HepG2 (cell line): ENCODE data around the gene STAT6. TPM values are rescaled to one million over a fixed set of nuclear protein-coding genes. Genes with fewer than 3 reads are reported as not detected.
A peak's percentile ranks its signal among the peaks of the same experiment; 100 is the strongest.

ENCODE experiments used
- FOXC1 ChIP-seq: sonication (generic); formaldehyde crosslinking; IDR thresholded peaks from 2 replicates; pipeline ENCODE4 v1.8.0; 2022; ENCODE audit warnings: mild to moderate bottlenecking, missing genetic modification reagents, borderline replicate concordance
- GZF1 ChIP-seq: sonication (generic); formaldehyde crosslinking; IDR thresholded peaks from 2 replicates; pipeline ENCODE4 v1.5.1; 2020; ENCODE audit warnings: mild to moderate bottlenecking, missing genetic modification reagents
- HDAC2 ChIP-seq: sonication (generic); formaldehyde crosslinking; IDR thresholded peaks from 2 replicates; pipeline ENCODE4 v1.4.0; 2020; ENCODE audit warnings: missing genetic modification reagents
- HMG20B ChIP-seq: conservative IDR thresholded peaks from 2 replicates; pipeline ENCODE4 v1.6.1; 2016; ENCODE audit warnings: missing genetic modification reagents, missing compliant biosample characterization
- IRF2 ChIP-seq: IDR thresholded peaks from 2 replicates; pipeline ENCODE4 v1.6.1; 2018; ENCODE audit warnings: missing genetic modification reagents, missing compliant biosample characterization
- KAT8 ChIP-seq: IDR thresholded peaks from 2 replicates; pipeline ENCODE4 v1.6.1; 2016; ENCODE audit warnings: missing genetic modification reagents, missing compliant biosample characterization
- KLF6 ChIP-seq: IDR thresholded peaks from 2 replicates; pipeline ENCODE4 v1.8.0; 2016; ENCODE audit warnings: missing biosample characterization, missing genetic modification reagents
- WIZ ChIP-seq: sonication (generic); formaldehyde crosslinking; IDR thresholded peaks from 2 replicates; pipeline ENCODE4 v1.5.1; 2020; ENCODE audit warnings: mild to moderate bottlenecking, missing genetic modification reagents
- ZNF7 ChIP-seq: IDR thresholded peaks from 2 replicates; pipeline ENCODE4 v1.6.1; 2016; ENCODE audit warnings: missing biosample characterization, missing genetic modification reagents
- ZNF780A ChIP-seq: sonication (generic); formaldehyde crosslinking; IDR thresholded peaks from 2 replicates; pipeline ENCODE4 v1.8.0; 2022; ENCODE audit warnings: mild to moderate bottlenecking, missing genetic modification reagents, moderate library complexity
- ZSCAN22 ChIP-seq: sonication (generic); formaldehyde crosslinking; IDR thresholded peaks from 2 replicates; pipeline ENCODE4 v1.4.0; 2020; ENCODE audit warnings: mild to moderate bottlenecking, missing genetic modification reagents
- polyA plus RNA-seq, 8 experiments: library from polyadenylated mRNA; depleted of rRNA in 3 of 8; stranded (reverse) in 7 of 8; unstranded in 1 of 8; fragments of >200 nt; fragmentation: Illumina TruSeq in 4 of 8; extraction: Trizol in 4 of 8; gene quantifications; 2 replicates each; pipeline versions ENCODE4 v1.2.1 to v1.2.3, GENCODE V29; 2011 to 2016; ENCODE audit warnings: low read depth in 4 of 8, missing spikeins in 1 of 8, mixed read lengths in 1 of 8; ENCODE audit not compliant: insufficient read depth in 1 of 8
- total RNA-seq, 5 experiments: library from RNA; depleted of rRNA; stranded (reverse); fragments of >200 nt; fragmentation: Illumina TruSeq; extraction: Trizol; gene quantifications; 2 replicates each; pipeline ENCODE4 v1.2.3, GENCODE V29; 2016; ENCODE audit warnings: low read depth in 1 of 5
- TF ChIP-seq, protein P1 (sequence below): sonication (generic); formaldehyde crosslinking; IDR thresholded peaks from 2 replicates; pipeline ENCODE4 v1.4.0; 2020; ENCODE audit warnings: missing genetic modification reagents
- TF ChIP-seq, protein P2 (sequence below): sonication (generic); formaldehyde crosslinking; IDR thresholded peaks from 2 replicates; pipeline ENCODE4 v1.9.0; 2021; ENCODE audit warnings: missing genetic modification reagents, borderline replicate concordance
- TF ChIP-seq, protein P3 (sequence below): sonication (generic); formaldehyde crosslinking; IDR thresholded peaks from 2 replicates; pipeline ENCODE4 v1.4.0; 2020; ENCODE audit warnings: missing genetic modification reagents
- TF ChIP-seq, protein P4 (sequence below): sonication (generic); formaldehyde crosslinking; IDR thresholded peaks from 2 replicates; pipeline ENCODE4 v1.4.0; 2020; ENCODE audit warnings: missing genetic modification reagents, borderline replicate concordance
- TF ChIP-seq, protein P5 (sequence below): sonication (generic); formaldehyde crosslinking; conservative IDR thresholded peaks from 2 replicates; pipeline ENCODE4 v1.8.1; 2023; ENCODE audit warnings: missing genetic modification reagents
- TF ChIP-seq, protein P6 (sequence below): sonication (generic); formaldehyde crosslinking; IDR thresholded peaks from 2 replicates; pipeline ENCODE4 v1.5.0; 2020; ENCODE audit warnings: mild to moderate bottlenecking, missing genetic modification reagents, borderline replicate concordance

Gene STAT6
- total and polyA plus RNA-seq, 2 of the 13 experiments (the other 11 are each of a cell fraction or from before 2014, with no cell fraction given) = 28.0 to 62.2 TPM

DNA sequence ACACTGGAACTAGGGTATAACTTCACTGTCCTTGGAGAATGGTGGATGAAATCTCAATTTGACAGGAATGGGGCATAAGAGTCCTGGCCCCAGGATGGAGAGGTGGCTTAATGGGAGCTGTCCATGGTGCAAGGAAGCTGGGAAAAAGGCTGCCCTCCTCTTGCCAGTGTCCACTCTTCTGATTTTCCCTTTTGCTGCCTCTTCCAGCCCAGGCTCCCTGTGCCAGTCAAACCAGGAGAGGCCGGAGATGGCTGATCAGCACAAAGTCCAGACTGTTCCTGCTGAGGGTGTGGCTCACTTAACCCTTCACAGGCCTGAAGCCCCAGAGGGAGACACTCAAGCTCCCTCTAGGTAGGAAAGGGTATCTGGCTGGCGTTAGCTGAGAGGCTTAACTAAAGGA is 61.3 kb downstream of the STAT6 start, which contains the start of gene MYO1A (continued):
- TF ChIP-seq, protein P1, sequence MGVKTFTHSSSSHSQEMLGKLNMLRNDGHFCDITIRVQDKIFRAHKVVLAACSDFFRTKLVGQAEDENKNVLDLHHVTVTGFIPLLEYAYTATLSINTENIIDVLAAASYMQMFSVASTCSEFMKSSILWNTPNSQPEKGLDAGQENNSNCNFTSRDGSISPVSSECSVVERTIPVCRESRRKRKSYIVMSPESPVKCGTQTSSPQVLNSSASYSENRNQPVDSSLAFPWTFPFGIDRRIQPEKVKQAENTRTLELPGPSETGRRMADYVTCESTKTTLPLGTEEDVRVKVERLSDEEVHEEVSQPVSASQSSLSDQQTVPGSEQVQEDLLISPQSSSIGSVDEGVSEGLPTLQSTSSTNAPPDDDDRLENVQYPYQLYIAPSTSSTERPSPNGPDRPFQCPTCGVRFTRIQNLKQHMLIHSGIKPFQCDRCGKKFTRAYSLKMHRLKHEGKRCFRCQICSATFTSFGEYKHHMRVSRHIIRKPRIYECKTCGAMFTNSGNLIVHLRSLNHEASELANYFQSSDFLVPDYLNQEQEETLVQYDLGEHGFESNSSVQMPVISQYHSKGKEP (CRISPR knock-in tag) = 0 out of 2 replicates have a peak, but pooled peaks have one; percentile 39
- TF ChIP-seq ZNF7 (peak; percentile 45; the same call in 1 of the 2 replicates), GZF1 (CRISPR knock-in tag) (no peak), HDAC2 (CRISPR knock-in tag) (0 out of 2 replicates have a peak, but pooled peaks have one; percentile 43), FOXC1 (peak; percentile 50; the same call in 1 of the 2 replicates), WIZ (CRISPR knock-in tag) (peak; percentile 66; the same call in 1 of the 2 replicates), ZSCAN22 (no peak), IRF2 (CRISPR knock-in tag) (0 out of 2 replicates have a peak, but pooled peaks have one; percentile 34), HMG20B (CRISPR knock-in tag) (no peak), KAT8 (CRISPR knock-in tag) (peak; percentile 30; the same call in 1 of the 2 replicates), ZNF780A (CRISPR knock-in tag) (0 out of 2 replicates have a peak, but pooled peaks have one; percentile 49), KLF6 (CRISPR knock-in tag) (0 out of 2 replicates have a peak, but pooled peaks have one; percentile 59)
- TF ChIP-seq, protein P2, sequence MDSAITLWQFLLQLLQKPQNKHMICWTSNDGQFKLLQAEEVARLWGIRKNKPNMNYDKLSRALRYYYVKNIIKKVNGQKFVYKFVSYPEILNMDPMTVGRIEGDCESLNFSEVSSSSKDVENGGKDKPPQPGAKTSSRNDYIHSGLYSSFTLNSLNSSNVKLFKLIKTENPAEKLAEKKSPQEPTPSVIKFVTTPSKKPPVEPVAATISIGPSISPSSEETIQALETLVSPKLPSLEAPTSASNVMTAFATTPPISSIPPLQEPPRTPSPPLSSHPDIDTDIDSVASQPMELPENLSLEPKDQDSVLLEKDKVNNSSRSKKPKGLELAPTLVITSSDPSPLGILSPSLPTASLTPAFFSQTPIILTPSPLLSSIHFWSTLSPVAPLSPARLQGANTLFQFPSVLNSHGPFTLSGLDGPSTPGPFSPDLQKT (CRISPR knock-in tag) = no peak
- TF ChIP-seq, protein P3, sequence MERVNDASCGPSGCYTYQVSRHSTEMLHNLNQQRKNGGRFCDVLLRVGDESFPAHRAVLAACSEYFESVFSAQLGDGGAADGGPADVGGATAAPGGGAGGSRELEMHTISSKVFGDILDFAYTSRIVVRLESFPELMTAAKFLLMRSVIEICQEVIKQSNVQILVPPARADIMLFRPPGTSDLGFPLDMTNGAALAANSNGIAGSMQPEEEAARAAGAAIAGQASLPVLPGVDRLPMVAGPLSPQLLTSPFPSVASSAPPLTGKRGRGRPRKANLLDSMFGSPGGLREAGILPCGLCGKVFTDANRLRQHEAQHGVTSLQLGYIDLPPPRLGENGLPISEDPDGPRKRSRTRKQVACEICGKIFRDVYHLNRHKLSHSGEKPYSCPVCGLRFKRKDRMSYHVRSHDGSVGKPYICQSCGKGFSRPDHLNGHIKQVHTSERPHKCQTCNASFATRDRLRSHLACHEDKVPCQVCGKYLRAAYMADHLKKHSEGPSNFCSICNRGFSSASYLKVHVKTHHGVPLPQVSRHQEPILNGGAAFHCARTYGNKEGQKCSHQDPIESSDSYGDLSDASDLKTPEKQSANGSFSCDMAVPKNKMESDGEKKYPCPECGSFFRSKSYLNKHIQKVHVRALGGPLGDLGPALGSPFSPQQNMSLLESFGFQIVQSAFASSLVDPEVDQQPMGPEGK (CRISPR knock-in tag) = peak; percentile 28; the same call in 1 of the 2 replicates
- TF ChIP-seq, protein P4, sequence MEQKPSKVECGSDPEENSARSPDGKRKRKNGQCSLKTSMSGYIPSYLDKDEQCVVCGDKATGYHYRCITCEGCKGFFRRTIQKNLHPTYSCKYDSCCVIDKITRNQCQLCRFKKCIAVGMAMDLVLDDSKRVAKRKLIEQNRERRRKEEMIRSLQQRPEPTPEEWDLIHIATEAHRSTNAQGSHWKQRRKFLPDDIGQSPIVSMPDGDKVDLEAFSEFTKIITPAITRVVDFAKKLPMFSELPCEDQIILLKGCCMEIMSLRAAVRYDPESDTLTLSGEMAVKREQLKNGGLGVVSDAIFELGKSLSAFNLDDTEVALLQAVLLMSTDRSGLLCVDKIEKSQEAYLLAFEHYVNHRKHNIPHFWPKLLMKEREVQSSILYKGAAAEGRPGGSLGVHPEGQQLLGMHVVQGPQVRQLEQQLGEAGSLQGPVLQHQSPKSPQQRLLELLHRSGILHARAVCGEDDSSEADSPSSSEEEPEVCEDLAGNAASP (CRISPR knock-in tag) = 0 out of 2 replicates have a peak, but pooled peaks have one; percentile 25
- TF ChIP-seq, protein P5, sequence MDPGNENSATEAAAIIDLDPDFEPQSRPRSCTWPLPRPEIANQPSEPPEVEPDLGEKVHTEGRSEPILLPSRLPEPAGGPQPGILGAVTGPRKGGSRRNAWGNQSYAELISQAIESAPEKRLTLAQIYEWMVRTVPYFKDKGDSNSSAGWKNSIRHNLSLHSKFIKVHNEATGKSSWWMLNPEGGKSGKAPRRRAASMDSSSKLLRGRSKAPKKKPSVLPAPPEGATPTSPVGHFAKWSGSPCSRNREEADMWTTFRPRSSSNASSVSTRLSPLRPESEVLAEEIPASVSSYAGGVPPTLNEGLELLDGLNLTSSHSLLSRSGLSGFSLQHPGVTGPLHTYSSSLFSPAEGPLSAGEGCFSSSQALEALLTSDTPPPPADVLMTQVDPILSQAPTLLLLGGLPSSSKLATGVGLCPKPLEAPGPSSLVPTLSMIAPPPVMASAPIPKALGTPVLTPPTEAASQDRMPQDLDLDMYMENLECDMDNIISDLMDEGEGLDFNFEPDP = 0 out of 2 replicates have a peak, but pooled peaks have one; percentile 58
- TF ChIP-seq, protein P6, sequence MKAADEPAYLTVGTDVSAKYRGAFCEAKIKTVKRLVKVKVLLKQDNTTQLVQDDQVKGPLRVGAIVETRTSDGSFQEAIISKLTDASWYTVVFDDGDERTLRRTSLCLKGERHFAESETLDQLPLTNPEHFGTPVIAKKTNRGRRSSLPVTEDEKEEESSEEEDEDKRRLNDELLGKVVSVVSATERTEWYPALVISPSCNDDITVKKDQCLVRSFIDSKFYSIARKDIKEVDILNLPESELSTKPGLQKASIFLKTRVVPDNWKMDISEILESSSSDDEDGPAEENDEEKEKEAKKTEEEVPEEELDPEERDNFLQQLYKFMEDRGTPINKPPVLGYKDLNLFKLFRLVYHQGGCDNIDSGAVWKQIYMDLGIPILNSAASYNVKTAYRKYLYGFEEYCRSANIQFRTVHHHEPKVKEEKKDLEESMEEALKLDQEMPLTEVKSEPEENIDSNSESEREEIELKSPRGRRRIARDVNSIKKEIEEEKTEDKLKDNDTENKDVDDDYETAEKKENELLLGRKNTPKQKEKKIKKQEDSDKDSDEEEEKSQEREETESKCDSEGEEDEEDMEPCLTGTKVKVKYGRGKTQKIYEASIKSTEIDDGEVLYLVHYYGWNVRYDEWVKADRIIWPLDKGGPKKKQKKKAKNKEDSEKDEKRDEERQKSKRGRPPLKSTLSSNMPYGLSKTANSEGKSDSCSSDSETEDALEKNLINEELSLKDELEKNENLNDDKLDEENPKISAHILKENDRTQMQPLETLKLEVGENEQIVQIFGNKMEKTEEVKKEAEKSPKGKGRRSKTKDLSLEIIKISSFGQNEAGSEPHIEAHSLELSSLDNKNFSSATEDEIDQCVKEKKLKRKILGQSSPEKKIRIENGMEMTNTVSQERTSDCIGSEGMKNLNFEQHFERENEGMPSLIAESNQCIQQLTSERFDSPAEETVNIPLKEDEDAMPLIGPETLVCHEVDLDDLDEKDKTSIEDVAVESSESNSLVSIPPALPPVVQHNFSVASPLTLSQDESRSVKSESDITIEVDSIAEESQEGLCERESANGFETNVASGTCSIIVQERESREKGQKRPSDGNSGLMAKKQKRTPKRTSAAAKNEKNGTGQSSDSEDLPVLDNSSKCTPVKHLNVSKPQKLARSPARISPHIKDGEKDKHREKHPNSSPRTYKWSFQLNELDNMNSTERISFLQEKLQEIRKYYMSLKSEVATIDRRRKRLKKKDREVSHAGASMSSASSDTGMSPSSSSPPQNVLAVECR (CRISPR knock-in tag) = peak; percentile 42; the same call in 1 of the 2 replicates
